G401 (cell line): ENCODE measurements around the gene CACNA1H. TPM values are rescaled to one million over a fixed set of nuclear protein-coding genes. Genes with fewer than 3 reads are reported as not detected.

ENCODE experiments used
- DNase-seq: peaks from one replicate; pipeline ENCODE4 v3.0.0-alpha.2; 2015; ENCODE audit warnings: low spot score
- in situ Hi-C: cut with HindIII; loops from 2 replicates; pipeline ENCODE4 v1.10.0; 2016; ENCODE audit warnings: low sequenced_read_pairs, mixed read lengths
- total RNA-seq: library from RNA; depleted of rRNA; stranded (reverse); fragments of >200 nt; shearing (Covaris generic); gene quantifications from 2 replicates; pipeline ENCODE4 v1.2.3, GENCODE V29; 2014

Gene CACNA1H
- total RNA-seq, 1 experiment from 2014 or later: 14.8 TPM

DNA sequence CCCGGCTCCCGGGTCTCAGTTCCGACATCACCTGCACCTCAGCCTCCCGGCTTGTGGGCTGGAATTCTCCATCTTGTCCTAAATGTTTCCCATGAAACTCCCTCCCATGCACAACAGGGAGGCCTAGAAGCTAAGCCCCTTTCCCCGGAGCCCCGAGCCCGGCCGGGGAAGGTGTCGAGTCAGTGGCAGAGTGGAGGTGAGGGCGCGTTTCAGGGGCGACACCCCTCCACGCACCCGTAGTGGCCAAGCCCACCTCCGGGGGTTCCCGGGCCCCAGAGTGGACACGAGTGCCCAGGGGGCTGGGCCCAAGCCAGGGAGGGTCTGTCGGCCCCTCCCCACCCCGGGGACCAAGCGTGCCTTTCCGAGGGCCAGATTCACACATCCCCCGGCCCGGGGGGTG lies 31.9 kb upstream of the CACNA1H start:
- DNase-seq: no peak
- in situ Hi-C loops: no loop called here

DNA sequence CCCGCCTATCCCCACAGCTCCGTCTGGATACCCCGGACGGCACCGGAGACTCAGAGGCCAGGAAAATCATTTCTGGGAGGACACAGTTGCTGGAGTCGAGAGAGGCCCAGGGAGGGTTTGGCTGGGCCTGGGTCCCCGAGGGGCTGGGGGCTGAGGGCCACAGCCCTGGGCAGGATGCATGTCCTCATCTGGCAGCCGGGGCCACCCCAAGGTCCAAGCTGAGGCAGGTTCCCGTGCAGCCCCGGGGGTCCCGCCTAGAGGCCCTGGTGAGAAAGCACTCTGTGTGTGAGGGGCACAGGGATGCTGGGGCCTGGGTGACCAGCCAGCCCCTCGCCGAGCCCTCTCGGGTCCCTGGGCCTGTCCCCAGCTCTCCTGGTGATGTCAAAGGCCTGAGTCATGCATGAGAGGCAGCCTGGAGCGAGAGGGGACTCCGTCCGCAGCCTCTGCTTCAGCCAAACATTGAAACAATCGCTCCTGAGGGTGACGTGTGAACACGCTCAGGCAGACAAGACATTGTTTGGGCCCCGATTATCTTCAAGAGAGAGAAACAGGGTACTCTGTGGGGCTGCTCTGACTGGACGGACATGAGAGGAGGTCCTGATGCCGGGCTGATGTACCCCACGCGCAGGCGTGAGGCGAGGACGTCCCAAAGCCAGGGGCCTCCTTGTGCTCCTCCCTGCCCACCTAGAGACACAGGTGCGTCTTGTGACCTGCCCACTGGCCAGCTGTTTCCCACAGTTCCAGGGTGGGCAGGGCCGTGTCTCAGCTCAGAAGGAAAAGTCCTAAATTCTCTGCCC lies 31.1 kb upstream of the CACNA1H start:
- in situ Hi-C loops: no loop called here
- DNase-seq: no peak

DNA sequence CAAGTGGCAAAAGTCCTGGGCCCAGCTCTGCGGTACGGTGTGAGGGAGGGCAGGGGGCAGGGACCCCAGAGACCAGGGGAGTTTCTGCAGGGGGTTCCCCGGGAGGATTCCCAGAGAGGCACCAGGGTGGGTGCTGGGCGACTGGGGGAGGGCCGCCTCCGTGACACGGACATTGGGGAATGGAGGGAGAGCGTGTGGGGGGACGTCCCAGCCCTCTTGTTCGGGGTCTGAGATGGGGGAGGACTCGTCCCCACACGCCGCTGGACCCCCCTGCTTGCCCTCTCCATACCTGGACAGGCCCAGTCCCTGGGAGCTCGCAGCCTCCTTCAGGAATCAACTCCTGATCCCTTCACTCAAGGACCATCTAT lies 30.5 kb upstream of the CACNA1H start:
- in situ Hi-C loops: no loop called here
- DNase-seq: no peak

DNA sequence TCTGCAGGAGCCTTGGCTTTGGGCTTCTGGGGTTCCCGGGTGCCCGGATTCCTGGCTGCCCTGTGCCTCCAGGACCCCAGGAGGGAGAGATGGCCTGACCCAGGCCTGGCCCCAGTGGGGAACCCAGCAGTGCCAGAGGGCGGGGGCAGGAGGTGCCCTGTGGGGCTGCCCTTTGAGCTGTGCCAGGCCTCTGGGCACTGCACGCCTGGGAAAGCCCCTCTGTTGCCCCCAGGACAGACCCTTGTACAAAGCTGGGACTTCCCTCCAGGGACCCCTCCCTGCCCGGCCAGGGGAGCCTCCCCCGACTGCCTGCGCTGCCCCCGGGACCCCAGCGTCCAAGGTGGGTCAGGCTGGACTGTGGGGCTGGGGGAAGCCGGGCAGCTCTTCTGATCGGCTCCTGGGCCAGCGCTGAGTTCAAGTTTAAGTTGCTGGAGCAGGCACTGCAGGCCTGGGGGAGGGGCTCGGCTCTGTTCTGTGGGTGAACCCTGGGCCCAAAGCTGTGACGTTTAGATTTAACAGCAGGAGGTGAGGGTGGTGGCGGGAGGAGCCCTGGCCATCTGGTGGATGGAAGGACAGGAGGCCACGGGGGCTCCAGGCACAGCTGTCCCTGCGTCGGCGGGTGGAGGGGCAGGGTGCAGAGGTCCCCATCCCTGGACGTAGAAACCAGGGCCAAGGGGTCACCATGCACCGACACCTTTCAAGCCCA lies 29.2 kb upstream of the CACNA1H start:
- in situ Hi-C loops: no loop called here
- no peak for DNase-seq

DNA sequence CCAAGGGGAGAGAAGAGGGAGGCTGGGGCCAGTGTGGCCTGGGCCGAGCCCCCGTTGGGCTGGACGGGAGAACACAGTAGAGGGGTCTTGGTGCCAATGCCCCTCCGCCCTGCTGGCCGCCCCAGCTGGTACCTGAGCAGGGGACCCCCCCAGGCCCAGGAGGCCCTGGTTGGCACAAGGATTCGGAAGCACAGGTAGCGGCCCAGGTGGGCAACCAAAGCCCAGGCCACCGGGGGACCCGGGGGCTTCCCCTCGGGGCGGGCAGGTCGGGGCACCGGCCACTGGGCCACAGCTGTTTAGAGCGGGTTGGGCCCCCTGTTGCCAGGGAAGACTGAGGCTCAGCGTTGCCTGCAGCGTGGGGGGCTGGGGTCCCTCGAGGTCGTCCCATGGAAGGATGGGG lies 28.6 kb upstream of the CACNA1H start:
- DNase-seq: no peak
- in situ Hi-C loops: no loop called here

DNA sequence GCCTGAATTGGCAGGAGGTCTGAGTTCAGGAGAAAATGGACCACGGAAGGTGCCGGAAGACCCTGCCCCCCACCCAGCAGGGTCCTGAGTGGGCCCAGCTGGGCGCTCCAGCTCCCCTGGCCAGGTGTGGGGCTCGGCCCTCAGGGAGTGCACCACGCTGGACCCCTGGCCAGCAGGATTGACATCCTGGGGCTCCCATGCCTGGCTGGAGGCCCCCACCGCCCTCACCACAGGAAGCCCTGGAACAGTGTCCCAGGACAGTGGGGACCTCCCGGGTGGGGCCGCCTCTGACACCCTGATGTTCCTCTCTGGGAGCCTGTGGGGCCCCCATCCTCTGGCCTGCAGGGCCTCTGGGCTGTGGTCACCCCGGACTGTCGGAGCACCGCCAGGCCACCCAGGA lies 28.1 kb upstream of the CACNA1H start:
- no peak for DNase-seq
- in situ Hi-C loops: no loop called here

DNA sequence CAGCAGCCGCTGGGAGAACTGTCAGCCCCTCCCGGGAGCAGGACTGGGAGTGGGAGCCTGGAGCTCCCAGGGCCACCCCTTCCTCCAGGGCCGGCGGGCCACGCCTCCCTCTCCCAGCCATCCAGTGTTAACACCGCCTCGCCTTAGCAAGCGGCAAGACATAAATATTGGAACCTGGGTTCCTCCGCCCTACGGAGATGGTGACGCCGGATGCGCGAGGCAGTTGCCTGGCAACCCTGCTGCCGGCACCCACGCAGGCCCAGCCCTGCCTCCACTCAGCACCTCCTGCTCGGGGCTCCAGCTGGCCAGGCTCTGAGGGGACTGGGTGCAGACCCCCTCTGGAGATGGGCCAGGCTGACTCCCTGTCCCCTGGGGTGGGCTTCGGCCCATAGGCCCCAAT lies 27.4 kb upstream of the CACNA1H start:
- DNase-seq: no peak
- in situ Hi-C loops: no loop called here

DNA sequence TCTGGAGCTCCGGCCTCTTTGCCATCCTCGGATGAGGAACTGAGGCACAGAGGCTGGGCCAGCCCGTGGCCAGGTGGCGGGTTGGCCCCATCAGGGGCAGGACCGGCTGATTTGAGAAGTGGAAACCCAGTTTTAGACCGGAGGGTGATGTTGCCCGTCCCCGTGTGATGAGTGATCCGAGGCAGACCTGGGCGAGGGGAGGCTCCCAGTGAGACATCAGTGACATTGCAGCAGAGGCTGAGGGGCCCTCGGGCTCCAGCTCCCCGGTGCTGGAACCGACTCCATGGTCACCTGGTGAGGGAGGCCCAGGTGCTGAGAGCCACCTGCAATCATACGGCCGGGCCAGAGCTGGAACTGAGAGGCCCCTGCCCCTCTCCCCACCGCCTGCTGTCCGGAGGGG lies 26.9 kb upstream of the CACNA1H start:
- no peak for DNase-seq
- in situ Hi-C loops: no loop called here

DNA sequence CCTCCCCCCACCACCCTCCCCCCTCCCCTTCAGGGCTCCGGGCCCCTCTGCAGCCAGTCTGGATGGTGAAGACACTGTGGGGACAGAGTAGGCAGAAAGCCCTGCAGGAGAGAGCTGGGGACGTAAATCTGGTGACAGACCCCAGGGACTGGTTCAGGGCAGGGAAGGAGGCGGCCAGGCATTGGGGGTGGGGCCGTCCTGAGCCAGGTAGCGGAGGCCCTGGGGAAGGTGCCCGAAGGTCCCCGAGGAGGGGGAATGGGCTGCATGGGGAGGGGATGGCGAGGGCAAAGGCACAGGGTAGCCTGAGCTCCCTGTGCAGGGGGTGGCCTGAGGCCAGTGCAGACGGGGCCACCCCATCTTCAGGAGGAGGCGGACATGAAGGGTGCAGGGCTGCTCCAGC lies 26.3 kb upstream of the CACNA1H start:
- no peak for DNase-seq

DNA sequence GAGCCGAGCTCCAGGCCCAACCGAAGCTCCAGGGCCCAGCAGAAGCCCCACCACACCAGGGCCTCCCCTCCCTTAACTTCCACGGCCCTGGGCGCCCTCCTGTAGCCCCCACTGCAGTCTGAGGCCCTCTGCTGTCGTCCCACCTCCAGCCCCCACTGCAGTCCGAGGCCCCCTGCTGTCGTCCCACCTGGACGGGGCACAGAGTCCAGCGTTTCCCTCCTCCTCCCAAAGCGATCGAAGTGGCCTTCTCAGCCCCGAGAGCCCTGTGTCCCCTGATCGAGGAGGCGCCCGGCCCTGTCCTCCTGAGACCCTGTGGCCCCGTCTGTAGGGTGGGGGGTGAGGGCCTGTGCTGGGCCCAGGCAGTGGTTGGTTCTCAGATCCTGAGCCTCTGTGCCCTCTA lies 25.8 kb upstream of the CACNA1H start:
- in situ Hi-C loops: no loop called here
- no peak for DNase-seq

More for the DNA sequence above, 26.3 kb upstream of the CACNA1H start:
- in situ Hi-C loops: no loop called here

DNA sequence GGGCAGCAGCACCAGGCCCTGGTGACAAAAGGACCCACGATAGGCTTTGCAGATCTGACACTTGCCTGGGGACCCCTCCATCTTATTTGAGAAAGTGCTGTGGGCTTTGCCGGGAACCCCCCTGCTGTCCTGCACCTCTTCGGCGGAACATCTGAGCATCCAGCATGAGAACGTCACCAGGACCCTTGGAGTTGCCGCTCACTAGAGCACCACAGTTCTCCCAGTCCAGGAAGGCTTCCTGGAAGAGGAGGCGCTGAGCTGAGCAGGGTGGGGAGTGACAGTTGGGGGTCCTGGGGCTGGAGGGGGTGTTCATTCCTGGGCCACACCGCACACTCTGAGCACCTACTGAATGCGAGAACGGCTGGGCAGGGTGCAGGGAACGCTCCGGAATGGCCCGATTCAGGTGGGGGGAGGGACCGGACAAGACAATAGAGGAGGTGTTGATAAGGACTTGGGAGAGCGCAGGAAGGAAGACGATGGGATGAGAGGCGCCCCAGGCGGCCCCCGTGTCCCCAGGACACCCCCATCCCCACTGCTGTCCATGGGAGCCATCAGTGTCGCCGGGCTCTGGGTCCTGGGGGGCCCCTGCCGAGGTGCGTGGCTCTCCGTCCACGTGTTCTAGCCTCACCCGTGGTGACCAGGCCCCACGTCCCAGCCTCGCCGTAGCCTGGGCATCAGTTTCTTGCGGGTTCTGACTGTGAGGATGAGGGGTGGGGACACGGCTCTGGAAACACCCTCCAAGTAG lies 24.8 kb upstream of the CACNA1H start:
- no peak for DNase-seq
- in situ Hi-C loops: no loop called here

DNA sequence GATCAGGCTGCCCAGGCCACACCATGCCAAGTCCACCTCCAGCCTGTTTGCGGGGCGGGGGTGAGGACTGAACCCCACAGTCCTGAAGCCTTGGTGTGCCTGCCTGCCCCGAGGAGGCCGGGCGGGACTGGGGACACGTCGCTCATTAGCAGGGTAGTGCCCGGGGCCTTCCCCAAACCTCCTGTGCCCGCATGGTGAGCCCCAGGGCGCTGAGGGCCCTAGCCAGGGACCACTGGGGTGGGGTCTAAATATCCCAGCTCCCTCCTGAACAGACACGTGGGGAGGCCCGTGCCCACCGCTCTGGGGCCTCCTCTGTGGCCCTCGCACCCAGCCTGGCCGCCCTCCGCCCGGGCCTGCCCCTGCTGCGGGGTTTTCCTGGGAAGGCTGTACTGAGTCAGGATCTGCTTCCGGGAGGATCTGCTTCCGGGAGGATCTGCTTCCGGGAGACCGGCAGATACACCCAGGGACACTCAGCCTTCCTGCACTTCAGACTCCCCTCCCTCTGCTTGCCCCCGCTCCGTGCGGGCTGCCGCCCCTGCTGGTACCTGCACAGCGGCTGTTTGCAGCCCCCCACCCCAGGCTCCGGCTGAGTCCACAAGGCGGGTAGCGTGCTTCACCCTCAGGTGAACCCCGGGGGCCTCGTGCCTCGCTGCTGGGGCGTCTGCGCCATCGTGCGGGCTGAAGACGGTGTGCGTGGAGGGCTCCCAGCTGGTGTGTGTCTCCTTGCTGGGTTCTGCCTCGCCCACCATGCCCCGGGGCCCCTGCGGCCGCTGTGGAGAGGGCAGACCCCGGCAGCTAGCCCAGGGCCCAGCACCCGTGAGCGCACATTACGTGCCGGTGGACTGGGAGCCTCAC lies 23.6 kb upstream of the CACNA1H start:
- in situ Hi-C loops: no loop called here
- DNase-seq: no peak

DNA sequence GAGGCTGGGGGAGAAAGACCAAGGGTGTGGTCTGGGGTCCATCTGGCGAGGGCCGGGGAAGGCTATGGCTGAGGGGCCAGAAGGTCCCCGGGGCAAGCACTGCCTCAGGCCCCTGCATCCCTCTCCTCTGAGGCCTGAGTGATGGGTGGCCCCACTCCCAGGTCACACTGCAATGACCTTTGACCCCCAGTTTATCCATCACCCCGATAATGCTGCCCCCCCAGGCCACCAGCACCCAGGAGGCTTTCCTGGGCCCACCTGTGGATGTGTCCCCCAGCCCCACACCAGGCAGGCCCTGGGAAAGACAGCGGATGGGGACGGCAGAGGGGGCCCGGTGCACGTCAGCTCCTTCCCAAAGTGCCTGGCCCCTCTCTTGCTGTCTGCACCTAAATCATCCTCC lies 22.5 kb upstream of the CACNA1H start:
- DNase-seq: no peak
- in situ Hi-C loops: no loop called here

DNA sequence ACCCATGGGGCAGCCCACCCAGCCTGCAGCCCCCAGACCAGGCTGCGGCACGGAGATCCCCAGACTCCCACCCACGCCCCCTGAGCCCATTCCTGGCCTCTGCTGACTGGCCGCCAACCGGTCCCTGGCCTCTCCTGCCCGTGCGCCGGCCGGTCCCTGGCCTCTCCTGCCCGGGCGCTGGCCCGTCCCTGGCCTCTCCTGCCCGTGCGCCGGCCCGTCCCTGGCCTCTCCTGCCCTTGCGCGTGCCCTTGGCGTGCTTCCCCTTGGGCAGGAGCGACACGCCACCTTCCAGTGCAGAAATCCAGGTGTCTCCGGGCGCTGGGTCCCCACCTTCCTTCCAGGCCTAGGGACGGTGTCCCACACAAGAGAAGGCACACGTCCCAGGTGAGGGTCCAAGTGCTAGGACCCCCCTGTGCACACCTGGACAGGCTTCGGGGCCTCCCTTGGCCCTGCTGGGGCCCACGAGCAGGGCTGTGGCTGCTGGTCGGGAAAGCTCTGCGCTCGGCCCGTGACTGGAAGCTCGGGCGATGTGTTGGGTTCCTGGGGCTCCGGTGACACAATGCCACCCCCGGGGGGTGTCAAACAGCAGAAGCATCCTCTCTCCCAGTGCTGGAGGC lies 21.4 kb upstream of the CACNA1H start:
- in situ Hi-C loops: no loop called here
- DNase-seq: no peak

DNA sequence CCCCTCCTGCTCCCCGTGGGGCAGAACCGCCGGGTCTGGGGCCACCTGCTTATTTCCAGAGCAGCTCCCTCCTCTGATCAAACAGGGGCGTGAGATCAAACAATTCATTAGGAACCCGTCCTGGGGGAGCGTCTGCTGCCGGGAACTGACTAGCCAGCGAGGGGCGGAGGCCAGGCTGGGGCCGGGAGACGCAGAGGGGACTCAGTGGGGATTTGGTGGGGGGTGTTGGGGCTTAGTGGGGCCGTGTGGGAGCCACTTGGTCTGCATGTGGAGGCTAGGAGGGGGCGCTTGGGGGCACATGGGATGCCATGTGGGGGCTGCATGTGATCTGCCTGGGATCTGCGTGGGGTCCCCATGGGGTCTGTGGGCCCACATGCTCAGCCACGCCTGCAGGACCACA lies 20.5 kb upstream of the CACNA1H start:
- in situ Hi-C loops: no loop called here
- DNase-seq: no peak

DNA sequence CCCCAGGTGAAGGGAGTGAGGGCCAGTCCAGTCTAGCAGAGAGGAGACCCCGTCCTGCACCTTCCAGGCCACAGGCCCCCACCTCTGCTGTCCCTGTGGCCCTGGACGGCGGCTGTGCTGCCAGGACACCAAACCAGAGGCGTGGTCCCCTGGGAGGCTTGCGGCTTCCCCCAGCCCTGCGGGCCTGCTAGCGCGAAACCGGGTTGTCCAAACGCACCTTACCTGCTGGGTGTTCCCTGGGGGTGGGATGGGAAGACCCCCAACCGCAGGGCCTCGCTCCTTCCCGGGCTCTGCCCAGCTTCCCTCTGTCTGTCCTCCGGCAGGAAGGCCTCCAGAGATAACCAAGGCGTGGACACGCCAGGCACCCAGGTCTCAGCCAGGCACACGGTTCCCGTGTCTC lies 19.6 kb upstream of the CACNA1H start:
- in situ Hi-C loops: no loop called here
- DNase-seq: no peak

DNA sequence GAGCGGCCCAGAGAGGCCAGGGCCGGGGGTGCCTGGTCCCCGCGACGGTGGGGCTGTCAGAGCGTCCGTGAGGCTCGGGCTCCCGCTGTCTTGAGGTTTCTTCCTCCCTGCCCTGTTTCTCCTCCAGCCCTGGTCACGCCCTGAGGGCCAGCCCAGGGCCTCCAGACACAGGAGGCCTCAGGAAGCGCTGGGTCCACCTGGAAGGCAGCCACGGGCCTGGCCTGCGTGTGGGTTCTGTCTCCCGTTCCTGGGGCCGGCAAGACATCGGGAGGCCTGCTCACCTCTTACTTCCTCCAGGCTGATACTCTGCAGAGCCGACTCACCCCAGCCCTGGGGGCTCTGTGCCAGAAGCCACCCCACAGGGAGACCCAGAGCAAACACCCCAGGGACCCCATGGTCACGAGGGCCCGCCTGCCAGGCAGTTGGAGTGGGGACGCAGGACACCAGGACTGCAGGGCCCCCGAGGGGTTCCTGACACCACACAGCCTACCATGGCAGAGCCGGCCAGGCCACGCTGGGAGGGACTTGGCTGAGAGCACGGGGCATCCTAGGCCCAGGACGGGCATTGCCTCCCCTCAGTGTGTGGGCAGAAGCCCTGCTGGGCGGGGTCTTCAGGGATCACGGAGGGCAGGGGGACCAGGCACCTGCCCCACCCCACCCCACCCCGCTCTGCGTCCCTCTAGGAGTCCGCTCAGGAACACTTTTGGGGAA lies 18.9 kb upstream of the CACNA1H start:
- in situ Hi-C loops: no loop called here

DNA sequence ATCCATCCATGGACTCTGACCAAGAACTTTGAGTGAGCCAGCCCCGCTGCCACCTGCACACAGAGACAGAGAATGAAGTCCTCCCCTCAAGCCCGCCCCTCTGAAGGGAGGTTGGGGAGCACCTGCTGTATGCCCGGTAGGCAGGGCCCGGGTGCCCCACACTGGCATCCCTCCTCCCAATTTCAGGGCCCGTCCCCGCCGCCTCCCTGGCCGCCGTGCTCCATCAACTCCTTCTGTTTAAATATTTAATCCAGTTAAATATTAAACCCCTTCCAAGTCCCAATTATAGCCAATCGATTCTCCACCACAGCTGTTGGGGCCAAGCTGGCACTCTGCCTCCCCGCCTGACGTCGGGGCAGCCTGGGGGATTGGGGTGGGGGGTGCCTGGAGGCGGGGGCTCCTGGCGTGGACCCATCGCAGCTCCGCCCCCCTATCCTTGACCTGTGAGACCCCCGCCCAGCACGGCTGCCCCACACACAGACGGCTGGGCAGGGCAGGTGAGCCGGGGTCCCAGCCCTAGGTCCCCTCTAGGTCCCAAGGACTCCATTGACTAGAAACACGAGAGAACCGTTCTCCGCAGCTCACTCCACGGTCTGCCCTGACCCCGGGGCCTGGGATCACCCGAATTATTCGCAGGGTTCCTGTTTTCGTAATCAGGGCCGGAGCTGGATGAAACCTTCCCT lies 18.0 kb upstream of the CACNA1H start:
- DNase-seq: no peak
- in situ Hi-C loops: no loop called here

More for the DNA sequence above, 18.9 kb upstream of the CACNA1H start:
- DNase-seq: no peak
